Caco-2 (cell line): Measurements from ENCODE around the gene TBRG1. TPM values are rescaled to one million over a fixed set of nuclear protein-coding genes. Genes with fewer than 3 reads are reported as not detected.

Experiments used
- Bru-seq: library from RNA; stranded (reverse); fragments of 400-500 nt; gene quantifications from one replicate; lab custom pipeline; 2021; lab: Mats Ljungman, UMichigan
- BruChase-seq, 2 experiments: library from RNA; stranded (reverse); fragments of 400-500 nt; gene quantifications; one replicate each; lab custom pipeline; 2021; lab: Mats Ljungman, UMichigan
- BruUV-seq: library from RNA; stranded (reverse); fragments of 400-500 nt; replicated peaks from 2 replicates; lab custom pipeline; 2021; lab: Mats Ljungman, UMichigan
- CTCF ChIA-PET: fragments of 300-600 bp; sonication (Branson Sonifier 250); formaldehyde crosslinking; loops from one replicate; lab custom pipeline; 2022; ENCODE audit warnings: antibody characterized with exemption; lab: Charles Lee
- POLR2A ChIA-PET: fragments of 300-600 bp; sonication (Branson Sonifier 250); formaldehyde crosslinking; loops from one replicate; lab custom pipeline; 2022; ENCODE audit warnings: antibody characterized with exemption; lab: Charles Lee
- DNase-seq, 2 experiments: peaks; one replicate each; pipeline versions ENCODE4 v3.0.0 to v3.0.0-alpha.2; 2020 to 2022
- H3K27me3 ChIP-seq: replicated peaks from 2 replicates; pipeline ENCODE4 v1.6.0; 2011; ENCODE audit warnings: low read length; ENCODE audit not compliant: control insufficient read depth, insufficient read depth
- H3K36me3 ChIP-seq: 2 replicates; pipeline ENCODE4 v1.5.1; 2011; ENCODE audit warnings: low read length; ENCODE audit not compliant: control insufficient read depth, insufficient read depth
- H3K4me1 ChIP-seq: fragments of 250-450 bp; sonication (Bioruptor Pico); 2 replicates; pipeline ENCODE4 v1.5.1; 2020; ENCODE audit warnings: mild to moderate bottlenecking
- H3K4me3 ChIP-seq: 2 replicates; pipeline ENCODE4 v1.5.1; 2011; ENCODE audit warnings: low read depth, mild to moderate bottlenecking, control low read depth, low read length
- H3K9me3 ChIP-seq: fragments of 250-450 bp; sonication (Bioruptor Pico); 2 replicates; pipeline ENCODE4 v1.5.1; 2020; ENCODE audit warnings: mild to moderate bottlenecking, moderate library complexity
- H3K27ac Mint-ChIP-seq: one replicate; pipeline ENCODE4 v1.8.0; 2022; ENCODE audit warnings: mixed read lengths; ENCODE audit not compliant: unreplicated experiment
- H3K27me3 Mint-ChIP-seq: one replicate; pipeline ENCODE4 v1.8.0; 2022; ENCODE audit warnings: mixed read lengths; ENCODE audit not compliant: insufficient read depth, unreplicated experiment
- H3K36me3 Mint-ChIP-seq: one replicate; pipeline ENCODE4 v1.8.0; 2022; ENCODE audit warnings: mild to moderate bottlenecking, mixed read lengths; ENCODE audit not compliant: insufficient read depth, unreplicated experiment
- H3K4me1 Mint-ChIP-seq: one replicate; pipeline ENCODE4 v1.8.0; 2022; ENCODE audit warnings: low read depth, mixed read lengths; ENCODE audit not compliant: unreplicated experiment
- H3K4me3 Mint-ChIP-seq: one replicate; pipeline ENCODE4 v1.8.0; 2022; ENCODE audit warnings: mild to moderate bottlenecking, moderate library complexity, mixed read lengths; ENCODE audit not compliant: unreplicated experiment
- H3K9me3 Mint-ChIP-seq: one replicate; pipeline ENCODE4 v1.8.0; 2022; ENCODE audit warnings: mixed read lengths; ENCODE audit not compliant: unreplicated experiment
- intact Hi-C: fragments of 100-400 bp; cut with micrococcal nuclease; formaldehyde crosslinking; loops from one replicate; pipeline ENCODE4 v1.10.0; 2022; ENCODE audit not compliant: unreplicated experiment
- long read RNA-seq: library from polyadenylated mRNA; stranded (forward); transcript quantifications from one replicate; pipeline ENCODE4 v2.0.0, GENCODE V29; 2022
- total RNA-seq: library from RNA; stranded (reverse); gene quantifications from 2 replicates; pipeline ENCODE4 v1.2.3, GENCODE V29; 2022
- TF ChIP-seq, protein P1 (sequence below), 2 experiments: fragments of 200-600 bp in 1 of 2; IDR thresholded peaks; 1 replicate in 1 of 2; 2 replicates in 1 of 2; pipeline versions ENCODE4 v1.5.1 to v1.8.0; 2011 to 2022; ENCODE audit warnings: antibody characterized with exemption in 1 of 2, control low read depth in 1 of 2, inconsistent platforms in 1 of 2, low read depth in 1 of 2, low read length in 1 of 2, mild to moderate bottlenecking in 1 of 2, moderate library complexity in 1 of 2; ENCODE audit not compliant: insufficient read depth in 1 of 2, severe bottlenecking in 1 of 2, unreplicated experiment in 1 of 2

Gene TBRG1, protein sequence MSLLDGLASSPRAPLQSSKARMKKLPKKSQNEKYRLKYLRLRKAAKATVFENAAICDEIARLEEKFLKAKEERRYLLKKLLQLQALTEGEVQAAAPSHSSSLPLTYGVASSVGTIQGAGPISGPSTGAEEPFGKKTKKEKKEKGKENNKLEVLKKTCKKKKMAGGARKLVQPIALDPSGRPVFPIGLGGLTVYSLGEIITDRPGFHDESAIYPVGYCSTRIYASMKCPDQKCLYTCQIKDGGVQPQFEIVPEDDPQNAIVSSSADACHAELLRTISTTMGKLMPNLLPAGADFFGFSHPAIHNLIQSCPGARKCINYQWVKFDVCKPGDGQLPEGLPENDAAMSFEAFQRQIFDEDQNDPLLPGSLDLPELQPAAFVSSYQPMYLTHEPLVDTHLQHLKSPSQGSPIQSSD
- total RNA-seq (71.5 and 72.0 TPM in 2 replicates), Bru-seq, nascent RNA (percentile 97 among the genes with signal in this experiment), BruChase-seq, experiment 1, labeled RNA remaining after a 2-hour chase (percentile 98 among the genes with signal in this experiment), BruChase-seq, experiment 2, labeled RNA remaining after a 6-hour chase (percentile 97 among the genes with signal in this experiment)
- long read RNA-seq, full-length matches to known transcripts = 170 of 231 reads
- long read RNA-seq, partial matches to known transcripts = 7 of 231 reads
- long read RNA-seq, other reads (novel, unspliced or antisense) = 54 of 231 reads

DNA sequence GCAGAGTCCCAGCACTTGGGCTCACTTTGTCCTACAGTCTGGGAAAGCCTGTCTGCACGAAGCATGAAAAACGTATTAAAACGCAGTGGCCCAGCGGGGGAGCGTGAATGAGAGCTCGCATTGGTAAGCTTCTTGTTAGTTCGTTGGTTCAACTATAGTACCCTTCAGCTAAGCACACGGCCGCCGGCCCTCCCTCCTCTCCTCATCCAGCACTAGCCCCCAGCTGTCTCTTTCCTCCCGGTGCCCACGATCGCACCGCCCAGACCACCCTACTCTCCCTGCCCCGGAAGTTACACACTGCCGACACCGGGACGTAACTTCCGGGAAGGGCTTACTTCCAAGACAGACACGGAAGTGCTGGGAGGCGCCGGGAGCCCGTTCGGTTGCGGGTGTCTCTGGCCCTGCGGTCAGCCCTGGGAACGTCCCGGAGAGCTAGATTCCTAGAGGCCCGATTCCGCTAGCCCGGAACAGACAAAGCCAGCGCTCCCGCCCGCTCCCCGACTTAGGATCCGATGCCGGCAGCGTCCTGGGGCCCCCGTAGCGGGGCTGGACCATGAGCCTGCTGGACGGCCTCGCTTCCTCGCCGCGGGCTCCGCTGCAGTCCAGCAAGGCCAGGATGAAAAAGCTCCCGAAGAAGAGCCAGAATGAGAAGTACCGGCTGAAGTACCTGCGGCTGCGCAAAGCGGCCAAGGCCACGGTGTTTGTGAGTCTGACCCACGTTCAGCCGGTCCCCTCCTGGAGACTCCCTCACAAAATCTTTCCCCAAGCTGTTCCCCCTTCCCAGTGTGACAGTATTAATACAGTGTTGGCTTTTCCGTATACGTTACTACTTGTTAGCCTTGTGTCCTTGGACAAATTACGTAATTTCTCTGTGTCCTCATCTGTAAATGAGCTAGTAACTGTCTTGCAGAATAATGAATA is at the start of gene TBRG1:
TSS of gene TBRG1 (plus strand) at position 334 of the 921 bp plus-strand sequence. CDS start at position 554, 220 bp downstream.
- peaks cover 39% of the 10 kb centered on the region for H3K4me1 Mint-ChIP-seq
- BruUV-seq = TSS peak; percentile 42
- peaks cover 11% of the 10 kb centered on the region for H3K9me3 Mint-ChIP-seq
- CTCF ChIA-PET = interaction anchor here (0.8 to 1.5 kb wide), 7 partner anchors 9 to 221 kb away, joined by 3 to 7 read pairs (median 3); partner anchors contain the start of gene NRGN
- Histone ChIP-seq H3K4me3 (peak within 1 kb of the TSS; percentile 80), H3K4me1 (peaks cover 27% of the 10 kb centered on the region), H3K27me3 (no peaks in the 10 kb centered on the region), H3K36me3 (peaks cover 10% of the 10 kb centered on the region), H3K9me3 (no peaks in the 10 kb centered on the region)
- intact Hi-C loops = loop anchor here (1.0 kb wide), 1 partner anchor 178 kb away; the partner anchor contains the start of gene MSANTD2
- DNase-seq = peak; percentile 93 to 94
- no peaks in the 10 kb centered on the region for H3K27me3 Mint-ChIP-seq
- peaks cover 46% of the 10 kb centered on the region for H3K36me3 Mint-ChIP-seq
- H3K27ac Mint-ChIP-seq = peak within 1 kb of the TSS; percentile 98
- H3K4me3 Mint-ChIP-seq = peak within 1 kb of the TSS; percentile 99
- POLR2A ChIA-PET = interaction anchor here (0.6 to 1.7 kb wide), 10 partner anchors 10 to 1589 kb away, joined by 3 to 7 read pairs (median 4); partner anchors contain the start of genes FAM118B and PANX3
- TF ChIP-seq, protein P1, sequence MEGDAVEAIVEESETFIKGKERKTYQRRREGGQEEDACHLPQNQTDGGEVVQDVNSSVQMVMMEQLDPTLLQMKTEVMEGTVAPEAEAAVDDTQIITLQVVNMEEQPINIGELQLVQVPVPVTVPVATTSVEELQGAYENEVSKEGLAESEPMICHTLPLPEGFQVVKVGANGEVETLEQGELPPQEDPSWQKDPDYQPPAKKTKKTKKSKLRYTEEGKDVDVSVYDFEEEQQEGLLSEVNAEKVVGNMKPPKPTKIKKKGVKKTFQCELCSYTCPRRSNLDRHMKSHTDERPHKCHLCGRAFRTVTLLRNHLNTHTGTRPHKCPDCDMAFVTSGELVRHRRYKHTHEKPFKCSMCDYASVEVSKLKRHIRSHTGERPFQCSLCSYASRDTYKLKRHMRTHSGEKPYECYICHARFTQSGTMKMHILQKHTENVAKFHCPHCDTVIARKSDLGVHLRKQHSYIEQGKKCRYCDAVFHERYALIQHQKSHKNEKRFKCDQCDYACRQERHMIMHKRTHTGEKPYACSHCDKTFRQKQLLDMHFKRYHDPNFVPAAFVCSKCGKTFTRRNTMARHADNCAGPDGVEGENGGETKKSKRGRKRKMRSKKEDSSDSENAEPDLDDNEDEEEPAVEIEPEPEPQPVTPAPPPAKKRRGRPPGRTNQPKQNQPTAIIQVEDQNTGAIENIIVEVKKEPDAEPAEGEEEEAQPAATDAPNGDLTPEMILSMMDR (IDR thresholded peaks at IDR 0.05; ENCODE audit: insufficient read depth in 1 of 2, low read depth in 1 of 2, low read length in 1 of 2, severe bottlenecking in 1 of 2, unreplicated experiment in 1 of 2) = no peak

DNA sequence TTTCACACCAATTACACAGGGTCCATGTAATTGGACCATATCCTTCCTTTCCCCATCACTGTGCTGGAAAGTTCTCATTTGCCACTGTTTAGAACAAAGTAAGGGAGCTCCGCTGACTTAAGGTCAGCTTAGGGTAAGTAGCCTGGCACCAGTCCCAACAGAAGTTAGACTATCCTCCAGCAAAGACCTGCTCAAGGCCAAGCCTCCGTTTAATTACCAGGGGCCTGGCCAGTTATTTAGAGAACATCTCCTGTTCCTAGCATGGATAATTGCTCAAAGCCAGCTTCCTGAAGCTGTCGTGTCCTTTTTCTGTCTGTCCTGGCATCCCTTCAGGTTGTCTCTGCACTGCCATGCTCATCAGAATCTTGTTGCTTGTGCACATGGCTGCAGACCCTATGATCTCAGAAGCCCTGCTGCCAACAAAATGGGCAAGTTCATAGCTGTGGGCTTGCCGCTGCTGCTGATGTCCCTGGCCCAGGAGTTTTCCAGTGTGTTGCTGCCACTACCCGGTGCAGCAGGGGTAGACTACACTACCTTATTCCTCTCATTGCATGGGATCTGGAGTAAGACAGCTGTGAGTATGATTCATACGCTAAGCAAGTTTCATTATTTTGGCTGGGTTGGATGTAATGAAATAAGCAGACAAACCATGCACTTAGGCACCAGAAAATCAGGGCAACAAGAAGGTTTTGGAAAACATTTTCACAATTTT is 44.8 kb upstream of the TBRG1 start:
- peaks cover 10% of the 10 kb centered on the region for H3K27me3 Mint-ChIP-seq
- H3K4me1 ChIP-seq = no peaks in the 10 kb centered on the region
- no TSS peak for BruUV-seq

More for the DNA sequence above, 44.8 kb upstream of the TBRG1 start:
- no peaks in the 10 kb centered on the region for H3K36me3 Mint-ChIP-seq
- H3K9me3 Mint-ChIP-seq = no peaks in the 10 kb centered on the region
- intact Hi-C loops = no loop called here
- H3K4me3 Mint-ChIP-seq = no peak overlapping the region
- H3K4me3 ChIP-seq = no peak overlapping the region
- ChIA-PET POLR2A (no interaction called here), CTCF (no interaction called here)
- no peak overlapping the region for H3K27ac Mint-ChIP-seq
- DNase-seq = no peak
- no peaks in the 10 kb centered on the region for H3K9me3 ChIP-seq
- peaks cover 2% of the 10 kb centered on the region; the same call in 1 of the 2 replicates for H3K27me3 ChIP-seq
- TF ChIP-seq, protein P1 (IDR thresholded peaks at IDR 0.05; ENCODE audit: insufficient read depth in 1 of 2, low read depth in 1 of 2, low read length in 1 of 2, severe bottlenecking in 1 of 2, unreplicated experiment in 1 of 2) = no peak
- H3K4me1 Mint-ChIP-seq = no peaks in the 10 kb centered on the region
- H3K36me3 ChIP-seq = no peaks in the 10 kb centered on the region
